Endothelial cell of umbilical vein (primary cell): ENCODE results near the gene SUGCT. TPM values are rescaled to one million over a fixed set of nuclear protein-coding genes. Genes with fewer than 3 reads are reported as not detected.

Source experiments
- BruUV-seq: library from RNA; stranded (reverse); fragments of 400-500 nt; replicated peaks from 2 replicates; lab custom pipeline; 2021; lab: Mats Ljungman, UMichigan
- CTCF ChIA-PET: fragments of 300-600, 350-600 bp; sonication (Branson Sonifier 250); formaldehyde crosslinking; loops from one replicate; lab custom pipeline; 2021; ENCODE audit warnings: antibody characterized with exemption, inconsistent platforms; lab: Charles Lee
- POLR2A ChIA-PET: fragments of 300-600, 350-600 bp; sonication (Branson Sonifier 250); formaldehyde crosslinking; loops from one replicate; lab custom pipeline; 2021; ENCODE audit warnings: antibody characterized with exemption, inconsistent platforms; lab: Charles Lee
- DNase-seq: peaks from one replicate; pipeline ENCODE4 v3.0.0-alpha.2; 2011; ENCODE audit warnings: low read depth, low spot score
- FAIRE-seq: peaks from 2 replicates; lab custom pipeline; 2011; peaks lifted over from hg19 to GRCh38; lab: Jason Lieb, UNC
- H2AFZ ChIP-seq: 2 replicates; pipeline ENCODE4 v1.6.0; 2012; ENCODE audit warnings: low read depth, low read length, control low read depth, inconsistent platforms
- H3K27ac ChIP-seq: 2 replicates; pipeline ENCODE4 v1.5.1; 2011; ENCODE audit warnings: low read depth, mild to moderate bottlenecking, control low read depth, low read length, moderate library complexity; ENCODE audit not compliant: insufficient read depth
- H3K27me3 ChIP-seq, 2 experiments: 2 replicates each; pipeline versions ENCODE4 v1.6.0 to v1.6.1; 2011; ENCODE audit warnings: low read length in 2 of 2, mixed read lengths in 1 of 2; ENCODE audit not compliant: control insufficient read depth in 2 of 2, insufficient read depth in 2 of 2
- H3K36me3 ChIP-seq, 2 experiments: 2 replicates in 1 of 2; 3 replicates in 1 of 2; pipeline ENCODE4 v1.5.1; 2011; ENCODE audit warnings: low read length in 2 of 2, mild to moderate bottlenecking in 1 of 2, moderate library complexity in 1 of 2; ENCODE audit not compliant: control insufficient read depth in 2 of 2, insufficient read depth in 2 of 2; ENCODE audit errors: extremely low read depth in 1 of 2
- H3K4me1 ChIP-seq: 3 replicates; pipeline ENCODE4 v1.5.1; 2011; ENCODE audit warnings: mild to moderate bottlenecking, low read length; ENCODE audit not compliant: control insufficient read depth, insufficient read depth; ENCODE audit errors: extremely low read depth
- H3K4me2 ChIP-seq: 2 replicates; pipeline ENCODE4 v1.6.1; 2011; ENCODE audit warnings: low read length, control low read depth, mixed read lengths; ENCODE audit not compliant: insufficient read depth
- H3K4me3 ChIP-seq, 3 experiments: fragments of 200-600 bp in 1 of 3; sonication (generic), shearing (Covaris generic) in 1 of 3; replicated peaks in 1 of 3; 2 replicates each; pipeline ENCODE4 v1.5.1; 2011 to 2016; ENCODE audit warnings: control low read depth in 3 of 3, low read length in 3 of 3, mild to moderate bottlenecking in 2 of 3, inconsistent platforms in 1 of 3, low read depth in 1 of 3, moderate library complexity in 1 of 3; ENCODE audit not compliant: insufficient read depth in 1 of 3
- H3K79me2 ChIP-seq: 2 replicates; pipeline ENCODE4 v1.6.0; 2012; ENCODE audit warnings: low read length, inconsistent platforms; ENCODE audit not compliant: control insufficient read depth, insufficient read depth
- H3K9ac ChIP-seq: replicated peaks from 2 replicates; pipeline ENCODE3; 2011; ENCODE audit warnings: low read length, control low read depth; ENCODE audit not compliant: insufficient read depth; ENCODE audit errors: extremely low read depth
- H3K9me1 ChIP-seq: replicated peaks from 3 replicates; pipeline ENCODE4 v1.6.0; 2011; ENCODE audit warnings: mild to moderate bottlenecking, low read length; ENCODE audit not compliant: control insufficient read depth, insufficient read depth; ENCODE audit errors: extremely low read depth
- H3K9me3 ChIP-seq: replicated peaks from 2 replicates; pipeline ENCODE4 v1.5.1; 2012; ENCODE audit warnings: low read length, inconsistent platforms; ENCODE audit not compliant: control insufficient read depth, insufficient read depth
- H4K20me1 ChIP-seq: replicated peaks from 2 replicates; pipeline ENCODE3; 2011; ENCODE audit warnings: mild to moderate bottlenecking, low read length; ENCODE audit not compliant: control insufficient read depth, insufficient read depth; ENCODE audit errors: extremely low read depth
- EZH2 ChIP-seq: IDR thresholded peaks from 2 replicates; pipeline ENCODE4 v1.6.1; 2012; ENCODE audit warnings: borderline replicate concordance, low read depth, mild to moderate bottlenecking, moderate library complexity, low read length, inconsistent platforms; ENCODE audit not compliant: severe bottlenecking
- FOS ChIP-seq: IDR thresholded peaks from 2 replicates; pipeline ENCODE4 v1.6.1; 2011; ENCODE audit warnings: mild to moderate bottlenecking, low read length, moderate library complexity, borderline replicate concordance; ENCODE audit not compliant: insufficient read depth
- GATA2 ChIP-seq: IDR thresholded peaks from 2 replicates; pipeline ENCODE4 v1.7.0; 2011; ENCODE audit warnings: low read depth, mild to moderate bottlenecking, moderate library complexity, mixed read lengths, low read length; ENCODE audit not compliant: insufficient read length, insufficient read depth
- JUN ChIP-seq: IDR thresholded peaks from 2 replicates; pipeline ENCODE4 v1.6.1; 2011; ENCODE audit warnings: borderline replicate concordance, low read depth; ENCODE audit not compliant: insufficient read length, insufficient read depth
- MAX ChIP-seq: IDR thresholded peaks from 2 replicates; pipeline ENCODE4 v1.6.1; 2011; ENCODE audit not compliant: insufficient read depth, insufficient read length
- MYC ChIP-seq: IDR thresholded peaks from one replicate; pipeline ENCODE4 v1.6.1; 2011; ENCODE audit warnings: mild to moderate bottlenecking, low read depth, low read length
- POLR2AphosphoS5 ChIP-seq: IDR thresholded peaks from 2 replicates; pipeline ENCODE4 v1.6.1; 2012; ENCODE audit warnings: low read depth, mild to moderate bottlenecking, control low read depth, low read length, moderate library complexity; ENCODE audit not compliant: insufficient read depth
- dilution Hi-C: fragments of 300-500 bp; cut with MboI; formaldehyde crosslinking; loops from one replicate; pipeline ENCODE4 v1.15.0; 2019; ENCODE audit warnings: low sequenced_read_pairs; ENCODE audit not compliant: extremely low pct_ligation_motif_present
- intact Hi-C: fragments of 100-400 bp; cut with micrococcal nuclease; formaldehyde crosslinking; loops from one replicate; pipeline ENCODE4 v1.10.0; 2022
- polyA plus RNA-seq, 4 experiments: library from polyadenylated mRNA; depleted of rRNA in 3 of 4; stranded (reverse) in 3 of 4; unstranded in 1 of 4; fragments of >200 nt; gene quantifications; 2 replicates each; pipeline versions ENCODE4 v1.2.1 to v1.2.3, GENCODE V29; 2011 to 2012; ENCODE audit warnings: missing spikeins in 1 of 4
- total RNA-seq: library from RNA; stranded (reverse); gene quantifications from 2 replicates; pipeline ENCODE4 v1.2.3, GENCODE V29; 2021

Gene SUGCT
- total and polyA plus RNA-seq, 2 donors (not counting 3 experiments of a cell fraction or from before 2014, with no cell fraction given) = 1.2 to 1.4 TPM

- no peak overlapping the region for H3K27ac ChIP-seq
- peaks cover 23% of the 10 kb centered on the region for H3K4me1 ChIP-seq
- BruUV-seq = no TSS peak
- no peak overlapping the region for H3K4me2 ChIP-seq
- TF ChIP-seq GATA2 (no peak), FOS (peak; percentile 30)
- dilution Hi-C loops = no loop called here
- no peaks in the 10 kb centered on the region for H3K36me3 ChIP-seq
- CTCF ChIA-PET = interaction anchor here (1.5 to 1.9 kb wide), 2 partner anchors 15 to 20 kb away, joined by 4 to 5 read pairs; no protein-coding TSS in a partner anchor
- H2AFZ ChIP-seq = no peak overlapping the region
- no peaks in the 10 kb centered on the region for H3K9me1 ChIP-seq
- no peaks in the 10 kb centered on the region for H4K20me1 ChIP-seq
- POLR2A ChIA-PET = no interaction called here
- intact Hi-C loops = no loop called here
- no peaks in the 10 kb centered on the region for H3K79me2 ChIP-seq
- FAIRE-seq = no peak
- DNase-seq = peak; percentile 10
- no peak overlapping the region for H3K9ac ChIP-seq
- no peak overlapping the region for H3K4me3 ChIP-seq
- H3K9me3 ChIP-seq = no peaks in the 10 kb centered on the region
- no peaks in the 10 kb centered on the region for H3K27me3 ChIP-seq
Measured at GRCh38 chr7:40584667-40585433, 450.0 kb downstream of the SUGCT start.

GRCh38 chr7:40586197-40586596, 451.4 kb downstream of the SUGCT start:
- H3K4me2 ChIP-seq = no peak overlapping the region
- no peaks in the 10 kb centered on the region for H4K20me1 ChIP-seq
- TF ChIP-seq MYC = no peak
- peak; percentile 51 for TF ChIP-seq FOS
- TF ChIP-seq EZH2 = no peak
- TF ChIP-seq MAX = no peak
- no peak for TF ChIP-seq GATA2
- TF ChIP-seq JUN = no peak
- no peak for TF ChIP-seq POLR2AphosphoS5
- intact Hi-C loops (no loop called here), dilution Hi-C loops (no loop called here)
- H3K27ac ChIP-seq = no peak overlapping the region
- no peaks in the 10 kb centered on the region for H3K36me3 ChIP-seq
- no TSS peak for BruUV-seq
- H3K79me2 ChIP-seq = no peaks in the 10 kb centered on the region
- POLR2A ChIA-PET = no interaction called here
- no peak overlapping the region for H2AFZ ChIP-seq
- FAIRE-seq = no peak
- peaks cover 20% of the 10 kb centered on the region for H3K4me1 ChIP-seq
- no peaks in the 10 kb centered on the region for H3K9me1 ChIP-seq
- no peaks in the 10 kb centered on the region for H3K9me3 ChIP-seq
- peak; percentile 31 for DNase-seq
- no peaks in the 10 kb centered on the region for H3K27me3 ChIP-seq
- CTCF ChIA-PET = interaction anchor here (1.0 to 2.1 kb wide), 4 partner anchors 16 to 354 kb away, joined by 3 to 6 read pairs (median 4); no protein-coding TSS in a partner anchor
- H3K4me3 ChIP-seq = no peak overlapping the region
- H3K9ac ChIP-seq = no peak overlapping the region
